Kidney (tissue), 14 donors: ENCODE results near the gene RELT. TPM values are rescaled to one million over a fixed set of nuclear protein-coding genes. Genes with fewer than 3 reads are reported as not detected.

Experiments used
- DNase-seq, 5 donors: peaks; one replicate each; pipeline ENCODE4 v3.0.0-alpha.2; 2013 to 2020
- FAIRE-seq: peaks from 2 replicates; lab custom pipeline; 2012; peaks lifted over from hg19 to GRCh38; lab: Jason Lieb, UNC
- H3K27ac ChIP-seq, 2 donors: one replicate each; pipeline ENCODE4 v1.7.0; 2013; ENCODE audit warnings: low read depth in 2 of 2, low read length in 2 of 2, inconsistent platforms in 1 of 2
- H3K27me3 ChIP-seq: one replicate; pipeline ENCODE4 v1.7.1; 2013; ENCODE audit warnings: low read length, inconsistent platforms; ENCODE audit not compliant: control insufficient read depth, insufficient read depth
- H3K36me3 ChIP-seq, 3 donors: one replicate each; pipeline versions ENCODE4 v1.7.0 to v1.7.1; 2013; ENCODE audit warnings: low read length in 3 of 3, control low read depth in 1 of 3, inconsistent platforms in 1 of 3; ENCODE audit not compliant: insufficient read depth in 3 of 3, control insufficient read depth in 2 of 3
- H3K4me1 ChIP-seq, 3 donors: one replicate each; pipeline versions ENCODE4 v1.7.0 to v1.7.1; 2013; ENCODE audit warnings: low read length in 3 of 3, inconsistent platforms in 1 of 3, low read depth in 1 of 3; ENCODE audit not compliant: control insufficient read depth in 2 of 3, insufficient read depth in 2 of 3
- H3K4me3 ChIP-seq, 3 donors: one replicate each; pipeline versions ENCODE4 v1.7.0 to v1.8.1; 2013; ENCODE audit warnings: low read length in 3 of 3, control low read depth in 1 of 3, inconsistent platforms in 1 of 3
- H3K9ac ChIP-seq, 3 donors: one replicate each; pipeline versions ENCODE4 v1.7.0 to v1.7.1; 2013; ENCODE audit warnings: low read length in 3 of 3, control low read depth in 1 of 3, inconsistent platforms in 1 of 3
- H3K9me3 ChIP-seq, 3 donors: one replicate each; pipeline versions ENCODE4 v1.7.0 to v1.7.1; 2013; ENCODE audit warnings: low read length in 3 of 3, control low read depth in 1 of 3, inconsistent platforms in 1 of 3; ENCODE audit not compliant: control insufficient read depth in 2 of 3, insufficient read depth in 1 of 3
- intact Hi-C: fragments of 100-400 bp; cut with DNase I; formaldehyde crosslinking; loops from one replicate; pipeline ENCODE4 v1.11.1; 2022
- polyA plus RNA-seq: library from polyadenylated mRNA; stranded (reverse); fragments of 350-450 nt; fragmentation: Illumina TruSeq; extraction: RNeasy Lipid Tissue Mini Kit (QIAGEN cat#74804); gene quantifications from one replicate; pipeline ENCODE4 v1.2.3, GENCODE V29; 2014; ENCODE audit warnings: low read depth, low replicate concordance; ENCODE audit not compliant: insufficient read depth
- total RNA-seq: library from RNA; stranded (reverse); fragmentation: NEBNext Ultra II Directional; extraction: Animal tissue kit (Norgen Biotek cat#: 25700); gene quantifications from one replicate; pipeline ENCODE4 v1.2.1, GENCODE V29; 2021
- TF ChIP-seq, protein P1 (sequence below): IDR thresholded peaks from 3 replicates; pipeline ENCODE4 v1.5.1; 2012; ENCODE audit warnings: mild to moderate bottlenecking, moderate library complexity, borderline replicate concordance; ENCODE audit not compliant: insufficient read depth; ENCODE audit errors: extremely low read depth
- donor health status: control.
- donor health status: control.
- donor health status: control.
- donor health status: control.
- donor health status: control.
- donor health status: DM: yes; HTN: yes; CAD: no.
- donor health status: Normal renal cell carcinoma (clear cell type).

The RELT gene
- total and polyA plus RNA-seq, 2 donors from 2014 or later, result 1.0 to 8.7 TPM

DNA sequence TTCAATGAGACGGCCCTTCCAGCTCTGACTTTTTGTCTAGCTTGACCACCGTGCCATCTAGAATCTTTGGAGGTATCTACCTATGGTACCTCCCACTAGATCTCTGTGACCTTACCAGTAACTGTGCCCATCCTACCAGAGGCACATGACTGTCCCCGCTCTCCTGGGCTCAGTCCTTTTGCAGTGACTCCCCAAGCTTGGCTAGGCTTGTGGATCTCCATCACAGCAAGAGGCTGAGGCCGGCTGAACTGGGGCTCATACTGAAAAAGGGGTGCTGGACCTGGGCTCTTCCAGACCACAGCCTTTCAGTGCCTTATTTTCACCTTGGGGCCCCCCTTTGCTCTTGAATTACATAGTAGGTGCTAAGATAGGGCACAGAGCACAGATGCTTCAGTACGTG is 27.3 kb downstream of the RELT start:
- no peaks in the 10 kb centered on the region for H3K27me3 ChIP-seq
- no peak overlapping the region for H3K4me3 ChIP-seq
- peaks cover 0 to 3% (median 2%) of the 10 kb centered on the region in 3 donors for H3K4me1 ChIP-seq
- no peak overlapping the region for H3K27ac ChIP-seq
- FAIRE-seq (no peak), DNase-seq (no peak)
- intact Hi-C loops, result loop anchor here (10.0 kb wide), 1 partner anchor 251 kb away; no protein-coding TSS in a partner anchor
- H3K9ac ChIP-seq, result no peak overlapping the region
- no peaks in the 10 kb centered on the region for H3K9me3 ChIP-seq
- H3K36me3 ChIP-seq, result peaks cover 0 to 7% (median 0%) of the 10 kb centered on the region in 3 donors
- TF ChIP-seq, protein P1, sequence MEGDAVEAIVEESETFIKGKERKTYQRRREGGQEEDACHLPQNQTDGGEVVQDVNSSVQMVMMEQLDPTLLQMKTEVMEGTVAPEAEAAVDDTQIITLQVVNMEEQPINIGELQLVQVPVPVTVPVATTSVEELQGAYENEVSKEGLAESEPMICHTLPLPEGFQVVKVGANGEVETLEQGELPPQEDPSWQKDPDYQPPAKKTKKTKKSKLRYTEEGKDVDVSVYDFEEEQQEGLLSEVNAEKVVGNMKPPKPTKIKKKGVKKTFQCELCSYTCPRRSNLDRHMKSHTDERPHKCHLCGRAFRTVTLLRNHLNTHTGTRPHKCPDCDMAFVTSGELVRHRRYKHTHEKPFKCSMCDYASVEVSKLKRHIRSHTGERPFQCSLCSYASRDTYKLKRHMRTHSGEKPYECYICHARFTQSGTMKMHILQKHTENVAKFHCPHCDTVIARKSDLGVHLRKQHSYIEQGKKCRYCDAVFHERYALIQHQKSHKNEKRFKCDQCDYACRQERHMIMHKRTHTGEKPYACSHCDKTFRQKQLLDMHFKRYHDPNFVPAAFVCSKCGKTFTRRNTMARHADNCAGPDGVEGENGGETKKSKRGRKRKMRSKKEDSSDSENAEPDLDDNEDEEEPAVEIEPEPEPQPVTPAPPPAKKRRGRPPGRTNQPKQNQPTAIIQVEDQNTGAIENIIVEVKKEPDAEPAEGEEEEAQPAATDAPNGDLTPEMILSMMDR, result no peak

DNA sequence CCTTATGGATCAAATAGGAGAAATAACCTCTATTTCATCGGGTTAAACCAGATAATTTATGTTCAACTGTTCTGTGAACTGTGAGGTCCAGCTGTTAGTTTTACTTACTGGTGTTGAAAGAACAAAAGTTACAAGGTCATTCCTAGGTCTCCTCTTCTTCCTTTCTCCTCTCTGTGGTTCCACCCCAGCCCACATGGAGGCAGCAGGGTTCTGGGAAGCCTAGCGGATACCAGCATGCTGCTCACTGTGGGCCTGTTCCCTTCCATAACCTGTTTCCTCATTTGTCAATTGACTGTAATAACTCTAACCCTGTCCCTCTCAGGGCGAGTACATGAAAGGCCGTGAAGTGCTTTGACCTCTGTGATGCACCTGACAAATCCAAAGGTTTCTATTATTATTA is 27.8 kb downstream of the RELT start:
- no peak overlapping the region for H3K9ac ChIP-seq
- no peak overlapping the region for H3K27ac ChIP-seq
- intact Hi-C loops, result loop anchor here (10.0 kb wide), 1 partner anchor 251 kb away; no protein-coding TSS in a partner anchor
- H3K36me3 ChIP-seq, result peaks cover 0 to 7% (median 3%) of the 10 kb centered on the region in 3 donors
- H3K4me3 ChIP-seq, result no peak overlapping the region
- DNase-seq (peak in 4 of 5 donors; percentile 55 to 85 (median 69)), FAIRE-seq (peak; percentile 32)
- TF ChIP-seq, protein P1, result peak; percentile 54
- no peaks in the 10 kb centered on the region for H3K9me3 ChIP-seq
- peaks cover 0 to 3% (median 2%) of the 10 kb centered on the region in 3 donors for H3K4me1 ChIP-seq
- H3K27me3 ChIP-seq, result no peaks in the 10 kb centered on the region

DNA sequence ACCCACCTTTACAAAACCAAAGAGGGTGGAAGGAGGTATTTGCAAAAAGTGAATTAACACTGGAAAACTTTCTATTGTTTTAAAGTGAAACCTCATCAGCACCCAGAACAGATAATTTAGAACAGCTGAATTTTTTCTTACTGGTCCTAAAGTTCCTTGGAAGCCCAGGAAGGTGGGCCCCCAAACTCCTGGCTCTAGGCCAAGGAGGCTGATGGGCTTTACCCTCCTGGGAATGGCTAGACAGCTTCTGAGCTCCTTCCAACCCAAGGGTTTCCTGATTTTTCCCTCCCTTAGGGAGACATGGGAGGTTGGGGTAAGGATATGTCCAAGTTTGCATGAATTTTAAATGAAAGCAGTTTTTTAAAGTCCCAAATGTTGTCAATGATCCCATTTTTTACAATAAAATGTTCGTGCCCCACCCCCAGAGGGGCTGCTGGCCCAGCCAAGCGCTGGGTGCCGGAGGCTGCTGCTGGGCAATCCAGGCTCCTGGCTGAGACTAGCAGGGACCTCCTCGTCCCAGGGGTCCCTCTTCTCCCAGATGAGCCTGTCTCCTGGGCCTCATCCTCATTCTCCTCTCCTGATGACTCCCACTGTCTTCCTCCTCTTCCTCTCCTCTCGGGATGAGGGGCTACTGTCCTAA is 28.4 kb downstream of the RELT start:
- H3K36me3 ChIP-seq, result peaks cover 0 to 7% (median 5%) of the 10 kb centered on the region in 3 donors
- DNase-seq (no peak), FAIRE-seq (no peak)
- intact Hi-C loops, result loop anchor here (10.0 kb wide), 1 partner anchor 250 kb away; no protein-coding TSS in a partner anchor
- H3K4me1 ChIP-seq, result peaks cover 0 to 3% (median 2%) of the 10 kb centered on the region in 3 donors
- H3K9ac ChIP-seq, result no peak overlapping the region
- no peak overlapping the region for H3K4me3 ChIP-seq
- no peak overlapping the region for H3K27ac ChIP-seq
- H3K27me3 ChIP-seq, result no peaks in the 10 kb centered on the region
- TF ChIP-seq, protein P1, result no peak
- H3K9me3 ChIP-seq, result no peaks in the 10 kb centered on the region
